GM23338 (cell line): ENCODE measurements around the gene ZNF775. TPM values are rescaled to one million over a fixed set of nuclear protein-coding genes. Genes with fewer than 3 reads are reported as not detected.

ENCODE experiments used
- ATAC-seq: fragments of 200-7000 bp; cut with Tn5 transposase; 3 replicates; pipeline ENCODE4 v1.9.1; 2020
- DNase-seq: peaks from one replicate; pipeline ENCODE4 v3.0.0-alpha.2; 2015; ENCODE audit warnings: low spot score
- H2AFZ ChIP-seq: fragments of 200-600 bp; sonication (generic); 2 replicates; pipeline ENCODE4 v1.8.0; 2016; ENCODE audit warnings: antibody characterized with exemption, mild to moderate bottlenecking, moderate library complexity
- H3F3A ChIP-seq: fragments of 200-600 bp; sonication (generic); replicated peaks from 2 replicates; pipeline ENCODE4 v1.8.0; 2017; ENCODE audit warnings: antibody characterized with exemption, mixed run types, low read depth
- H3K27ac ChIP-seq: fragments of 200-600 bp; sonication (generic); 2 replicates; pipeline ENCODE4 v1.6.1; 2016; ENCODE audit warnings: low read depth
- H3K27me3 ChIP-seq: fragments of 200-600 bp; sonication (generic); 2 replicates; pipeline ENCODE4 v1.8.0; 2016; ENCODE audit warnings: mild to moderate bottlenecking, mixed run types, moderate library complexity; ENCODE audit not compliant: insufficient read depth
- H3K36me3 ChIP-seq: fragments of 200-600 bp; sonication (generic); 2 replicates; pipeline ENCODE4 v1.8.0; 2016; ENCODE audit warnings: mild to moderate bottlenecking; ENCODE audit not compliant: insufficient read depth
- H3K4me1 ChIP-seq: fragments of 200-600 bp; sonication (generic); 2 replicates; pipeline ENCODE4 v1.8.0; 2016; ENCODE audit warnings: mild to moderate bottlenecking, moderate library complexity; ENCODE audit not compliant: insufficient read depth
- H3K4me2 ChIP-seq: fragments of 200-600 bp; sonication (generic); 2 replicates; pipeline ENCODE4 v1.7.1; 2017; ENCODE audit warnings: mixed run types
- H3K4me3 ChIP-seq: fragments of 200-600 bp; sonication (generic); 2 replicates; pipeline ENCODE4 v1.6.1; 2016; ENCODE audit warnings: mixed run types
- H3K79me2 ChIP-seq: fragments of 200-600 bp; sonication (generic); replicated peaks from 2 replicates; pipeline ENCODE4 v1.8.0; 2017; ENCODE audit warnings: mild to moderate bottlenecking; ENCODE audit not compliant: insufficient read depth
- H3K9me2 ChIP-seq: fragments of 200-600 bp; sonication (generic); 2 replicates; pipeline ENCODE4 v1.8.0; 2017; ENCODE audit not compliant: insufficient read depth
- H4K20me1 ChIP-seq: fragments of 200-600 bp; sonication (generic); replicated peaks from 2 replicates; pipeline ENCODE4 v1.8.0; 2017; ENCODE audit warnings: mild to moderate bottlenecking; ENCODE audit not compliant: insufficient read depth
- H3K27ac Mint-ChIP-seq: 2 replicates; pipeline ENCODE4 v1.8.0; 2020; ENCODE audit warnings: inconsistent platforms, mild to moderate bottlenecking, moderate library complexity, mixed read lengths
- H3K27me3 Mint-ChIP-seq: 3 replicates; pipeline ENCODE4 v1.8.0; 2022; ENCODE audit warnings: low read depth, mild to moderate bottlenecking, moderate library complexity, mixed read lengths, inconsistent platforms; ENCODE audit not compliant: insufficient read depth, poor library complexity
- H3K36me3 Mint-ChIP-seq: 3 replicates; pipeline ENCODE4 v1.8.0; 2021; ENCODE audit warnings: low read depth, mild to moderate bottlenecking, inconsistent platforms, moderate library complexity, mixed read lengths
- H3K4me1 Mint-ChIP-seq: 3 replicates; pipeline ENCODE4 v1.8.0; 2020; ENCODE audit warnings: mild to moderate bottlenecking, inconsistent platforms, mixed read lengths
- H3K4me3 Mint-ChIP-seq: 3 replicates; pipeline ENCODE4 v1.8.0; 2021; ENCODE audit warnings: moderate library complexity, mild to moderate bottlenecking, inconsistent platforms, mixed read lengths
- H3K9me3 Mint-ChIP-seq: 3 replicates; pipeline ENCODE4 v1.8.0; 2020; ENCODE audit warnings: moderate library complexity, mild to moderate bottlenecking, inconsistent platforms, mixed read lengths
- CREB1 ChIP-seq: fragments of 250-450 bp; sonication (Bioruptor Pico); IDR thresholded peaks from 2 replicates; pipeline ENCODE4 v1.5.0; 2020; ENCODE audit warnings: low read depth, mild to moderate bottlenecking, moderate library complexity
- CTCF ChIP-seq, 2 experiments: fragments of 200-600 bp in 1 of 2; sonication (generic) in 1 of 2; conservative IDR thresholded peaks; 2 replicates each; pipeline versions ENCODE4 v1.5.1 to v1.6.1; 2016 to 2017; ENCODE audit warnings: antibody characterized with exemption in 2 of 2, low read depth in 2 of 2, mild to moderate bottlenecking in 2 of 2, moderate library complexity in 1 of 2
- ETS1 ChIP-seq: IDR thresholded peaks from 2 replicates; pipeline ENCODE4 v1.6.1; 2016; ENCODE audit warnings: antibody characterized with exemption
- EZH2 ChIP-seq: fragments of 200-600 bp; sonication (generic); IDR thresholded peaks from one replicate; pipeline ENCODE4 v1.8.0; 2017; ENCODE audit warnings: antibody characterized with exemption, mild to moderate bottlenecking, low read depth; ENCODE audit not compliant: unreplicated experiment
- EZH2phosphoT487 ChIP-seq: fragments of 200-600 bp; sonication (generic); IDR thresholded peaks from one replicate; pipeline ENCODE4 v1.8.1; 2018; ENCODE audit warnings: antibody characterized with exemption; ENCODE audit not compliant: unreplicated experiment
- JUNB ChIP-seq: IDR thresholded peaks from one replicate; pipeline ENCODE4 v1.6.1; 2016; ENCODE audit warnings: antibody characterized with exemption; ENCODE audit not compliant: unreplicated experiment
- NANOG ChIP-seq: IDR thresholded peaks from 2 replicates; pipeline ENCODE4 v1.6.1; 2016; ENCODE audit warnings: antibody characterized with exemption, borderline replicate concordance
- REST ChIP-seq: IDR thresholded peaks from one replicate; pipeline ENCODE4 v1.6.1; 2018; ENCODE audit warnings: antibody characterized with exemption; ENCODE audit not compliant: unreplicated experiment
- STAT1 ChIP-seq: IDR thresholded peaks from one replicate; pipeline ENCODE4 v1.6.1; 2016; ENCODE audit warnings: antibody characterized with exemption; ENCODE audit not compliant: unreplicated experiment
- ZNF462 ChIP-seq: fragments of 250-450 bp; sonication (Bioruptor Pico); IDR thresholded peaks from 2 replicates; pipeline ENCODE4 v1.5.0; 2020; ENCODE audit warnings: mild to moderate bottlenecking, moderate library complexity
- polyA plus RNA-seq: library from polyadenylated mRNA; unstranded; fragments of >200 nt; fragmentation: Nextera tagmentation; extraction: Ambion mirVana; gene quantifications from 2 replicates; pipeline ENCODE4 v1.2.1, GENCODE V29; 2016
- total RNA-seq: library from RNA; depleted of rRNA; stranded (reverse); fragments of >200 nt; shearing (Covaris generic); gene quantifications from 2 replicates; pipeline ENCODE4 v1.2.3, GENCODE V29; 2014

The ZNF775 gene
- total and polyA plus RNA-seq, 2 experiments from 2014 or later = 4.5 to 38.2 TPM

- TF ChIP-seq ZNF462 (CRISPR knock-in tag) = no peak
- no peak for TF ChIP-seq NANOG
- no peak for TF ChIP-seq STAT1
- no peak for TF ChIP-seq CTCF (conservative IDR thresholded peaks at IDR 0.05; ENCODE audit: low read depth in 2 of 2)
- TF ChIP-seq EZH2 = no peak
Observed at GRCh38 chr7:150435047-150435389, 55.9 kb downstream of the ZNF775 start (continued).

- H3K4me3 ChIP-seq = no peak overlapping the region
- no peak overlapping the region for H3K4me2 ChIP-seq
- ATAC-seq (no peak), DNase-seq (no peak)
- 0 out of 2 replicates have a peak overlapping the region, but pooled peaks have one; percentile 3 for H2AFZ ChIP-seq
- Mint-ChIP-seq H3K27ac (no peak overlapping the region), H3K27me3 (no peaks in the 10 kb centered on the region), H3K9me3 (no peaks in the 10 kb centered on the region), H3K4me1 (no peaks in the 10 kb centered on the region), H3K36me3 (no peaks in the 10 kb centered on the region), H3K4me3 (no peak overlapping the region)
- no peaks in the 10 kb centered on the region for H3K9me2 ChIP-seq
- no peaks in the 10 kb centered on the region for H4K20me1 ChIP-seq
- H3K79me2 ChIP-seq = no peaks in the 10 kb centered on the region
- H3K27me3 ChIP-seq = no peaks in the 10 kb centered on the region
- no peak overlapping the region for H3K27ac ChIP-seq
- no peaks in the 10 kb centered on the region for H3K4me1 ChIP-seq
- no peaks in the 10 kb centered on the region for H3K36me3 ChIP-seq
- H3F3A ChIP-seq = no peaks in the 10 kb centered on the region
- TF ChIP-seq JUNB (no peak), CTCF (conservative IDR thresholded peaks at IDR 0.05; ENCODE audit: low read depth in 2 of 2) (no peak), ETS1 (no peak), REST (no peak), EZH2phosphoT487 (no peak), CREB1 (CRISPR knock-in tag) (no peak)
Observed at GRCh38 chr7:150435390-150436073, 56.4 kb downstream of the ZNF775 start.
